ENCODE data around the gene CAMTA1.

DNA sequence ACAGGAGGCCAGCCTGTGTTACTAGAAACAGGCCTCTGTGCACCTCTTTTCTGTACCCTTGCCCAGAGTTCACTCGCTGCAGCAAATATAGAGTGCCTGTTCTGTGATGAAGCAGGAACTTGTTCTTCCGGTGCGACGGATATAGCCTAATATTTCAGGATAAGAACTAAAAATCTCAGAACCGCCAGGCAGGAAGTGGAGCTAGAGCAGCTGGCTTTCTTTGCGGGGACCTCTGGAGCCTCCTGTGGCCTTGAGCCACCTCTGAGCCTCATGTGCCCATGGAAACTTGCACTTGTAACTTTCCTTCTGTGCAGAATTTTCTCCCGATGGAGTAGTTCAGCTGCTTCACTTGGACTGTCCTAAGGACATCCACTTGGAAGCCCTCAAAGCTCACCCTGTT, 941.4 kb downstream of the CAMTA1 start:
- TF ChIP-seq CTCF (IDR thresholded peaks at IDR 0.05): no peak
- TF ChIP-seq POLR2AphosphoS5 (IDR thresholded peaks at IDR 0.05): no peak

Data from upper lobe of left lung (tissue), 4 donors.